CD4-positive, alpha-beta T cell (primary cell): Measurements from ENCODE around the gene IL6R. TPM values are rescaled to one million over a fixed set of nuclear protein-coding genes. Genes with fewer than 3 reads are reported as not detected.

Source experiments
- ATAC-seq: fragments of 200-7000 bp; cut with Tn5 transposase; one replicate; pipeline ENCODE4 v1.10.0; 2022; ENCODE audit warnings: mild to moderate bottlenecking; ENCODE audit not compliant: poor library complexity
- CTCF ChIA-PET: fragments of 350-600 bp; sonication (Branson Sonifier 250); formaldehyde crosslinking; loops from one replicate; lab custom pipeline; 2021; ENCODE audit warnings: antibody characterized with exemption, inconsistent platforms; lab: Charles Lee
- POLR2A ChIA-PET: fragments of 350-600 bp; sonication (Branson Sonifier 250); formaldehyde crosslinking; loops from one replicate; lab custom pipeline; 2021; ENCODE audit warnings: antibody characterized with exemption, inconsistent platforms; lab: Charles Lee
- DNase-seq, 14 experiments: peaks; one replicate each; pipeline ENCODE4 v3.0.0-alpha.2; 2013 to 2020; ENCODE audit warnings: mixed read lengths in 2 of 14
- H3K27ac ChIP-seq, 2 donors: one replicate each; pipeline versions ENCODE4 v1.5.1 to v1.7.0; 2013; ENCODE audit warnings: low read length in 2 of 2, low read depth in 1 of 2, mild to moderate bottlenecking in 1 of 2
- H3K27me3 ChIP-seq, 2 experiments: 1 replicate in 1 of 2; 2 replicates in 1 of 2; pipeline versions ENCODE4 v1.6.1 to v1.7.0; 2013; ENCODE audit warnings: low read length in 2 of 2, control low read depth in 1 of 2, mild to moderate bottlenecking in 1 of 2, moderate library complexity in 1 of 2; ENCODE audit not compliant: insufficient read depth in 2 of 2, control insufficient read depth in 1 of 2
- H3K36me3 ChIP-seq: one replicate; pipeline ENCODE4 v1.6.1; 2013; ENCODE audit warnings: low read length, control low read depth; ENCODE audit not compliant: insufficient read depth
- H3K4me1 ChIP-seq: one replicate; pipeline ENCODE4 v1.6.1; 2013; ENCODE audit warnings: low read length, control low read depth; ENCODE audit not compliant: insufficient read depth
- H3K4me3 ChIP-seq: one replicate; pipeline ENCODE4 v1.5.1; 2013; ENCODE audit warnings: mild to moderate bottlenecking, low read length, moderate library complexity
- H3K9me3 ChIP-seq, 2 experiments: 1 replicate in 1 of 2; 2 replicates in 1 of 2; pipeline versions ENCODE4 v1.6.1 to v1.7.0; 2013; ENCODE audit warnings: low read length in 2 of 2, mild to moderate bottlenecking in 2 of 2, control low read depth in 1 of 2, moderate library complexity in 1 of 2; ENCODE audit not compliant: control insufficient read depth in 1 of 2, insufficient read depth in 1 of 2
- H3K27ac Mint-ChIP-seq: one replicate; pipeline ENCODE4 v1.8.0; 2020; ENCODE audit warnings: mixed read lengths
- H3K27me3 Mint-ChIP-seq: one replicate; pipeline ENCODE4 v1.8.0; 2021; ENCODE audit warnings: mixed read lengths
- H3K36me3 Mint-ChIP-seq: one replicate; pipeline ENCODE4 v1.8.0; 2021; ENCODE audit warnings: low read depth, mixed read lengths
- H3K4me1 Mint-ChIP-seq: one replicate; pipeline ENCODE4 v1.8.0; 2021; ENCODE audit warnings: low read depth, mixed read lengths
- H3K4me3 Mint-ChIP-seq: one replicate; pipeline ENCODE4 v1.8.0; 2020; ENCODE audit warnings: mild to moderate bottlenecking, mixed read lengths
- H3K9me3 Mint-ChIP-seq: one replicate; pipeline ENCODE4 v1.8.0; 2020; ENCODE audit warnings: mixed read lengths
- intact Hi-C, 2 experiments: fragments of 100-400 bp; cut with DNase I in 1 of 2; cut with micrococcal nuclease in 1 of 2; formaldehyde crosslinking; loops; one replicate each; pipeline versions ENCODE4 v1.15.1 to v1.9.0; 2023 to 2025; cut with DNase I, micrococcal nuclease
- total RNA-seq, 174 experiments: library from RNA in 2 of 174; stranded (reverse) in 2 of 174; gene quantifications; one replicate each; pipeline ENCODE4 v1.2.3 and lab custom pipeline; 2021 to 2026
- TF ChIP-seq, protein P1 (sequence below): fragments of 200-600 bp; IDR thresholded peaks from one replicate; pipeline ENCODE4 v1.8.0; 2022; ENCODE audit warnings: antibody characterized with exemption, mild to moderate bottlenecking

The IL6R gene
- total RNA-seq, 2 experiments from 2014 or later, result 31.7 to 35.0 TPM

DNA sequence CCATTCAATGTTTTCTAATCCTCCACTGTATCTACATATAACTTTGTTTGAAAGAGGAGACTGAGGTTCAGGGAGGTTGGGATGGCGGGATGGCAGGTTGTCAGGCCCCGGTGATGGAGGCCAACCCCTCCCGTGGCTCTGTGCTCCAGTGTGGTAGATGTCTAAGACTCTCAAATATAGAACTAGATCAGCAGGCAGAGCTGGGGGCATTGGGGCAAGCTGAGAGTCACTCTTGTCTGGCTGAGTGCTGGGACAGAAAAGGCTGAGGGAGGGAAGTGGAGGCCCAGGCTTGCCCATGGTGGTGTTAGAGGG, 1.7 kb downstream of the IL6R start:
- H3K9me3 ChIP-seq, result no peaks in the 10 kb centered on the region
- peak overlapping the region; percentile 96 for H3K4me3 Mint-ChIP-seq
- ATAC-seq, result no peak
- H3K4me3 ChIP-seq, result peak overlapping the region; percentile 89
- no peaks in the 10 kb centered on the region for H3K27me3 Mint-ChIP-seq
- H3K27me3 ChIP-seq, result no peaks in the 10 kb centered on the region
- H3K36me3 ChIP-seq, result peaks cover 14% of the 10 kb centered on the region
- TF ChIP-seq, protein P1, sequence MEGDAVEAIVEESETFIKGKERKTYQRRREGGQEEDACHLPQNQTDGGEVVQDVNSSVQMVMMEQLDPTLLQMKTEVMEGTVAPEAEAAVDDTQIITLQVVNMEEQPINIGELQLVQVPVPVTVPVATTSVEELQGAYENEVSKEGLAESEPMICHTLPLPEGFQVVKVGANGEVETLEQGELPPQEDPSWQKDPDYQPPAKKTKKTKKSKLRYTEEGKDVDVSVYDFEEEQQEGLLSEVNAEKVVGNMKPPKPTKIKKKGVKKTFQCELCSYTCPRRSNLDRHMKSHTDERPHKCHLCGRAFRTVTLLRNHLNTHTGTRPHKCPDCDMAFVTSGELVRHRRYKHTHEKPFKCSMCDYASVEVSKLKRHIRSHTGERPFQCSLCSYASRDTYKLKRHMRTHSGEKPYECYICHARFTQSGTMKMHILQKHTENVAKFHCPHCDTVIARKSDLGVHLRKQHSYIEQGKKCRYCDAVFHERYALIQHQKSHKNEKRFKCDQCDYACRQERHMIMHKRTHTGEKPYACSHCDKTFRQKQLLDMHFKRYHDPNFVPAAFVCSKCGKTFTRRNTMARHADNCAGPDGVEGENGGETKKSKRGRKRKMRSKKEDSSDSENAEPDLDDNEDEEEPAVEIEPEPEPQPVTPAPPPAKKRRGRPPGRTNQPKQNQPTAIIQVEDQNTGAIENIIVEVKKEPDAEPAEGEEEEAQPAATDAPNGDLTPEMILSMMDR, result no peak
- no peak for DNase-seq
- intact Hi-C loops, result loop anchor here (2.0 to 10.0 kb wide), 7 partner anchors 34 to 678 kb away; partner anchors contain the start of genes EFNA4 (in 1 of the 2) and UBE2Q1 (in 1 of the 2)
- CTCF ChIA-PET, result interaction anchor here (1.2 to 2.2 kb wide), 5 partner anchors 8 to 90 kb away, joined by 3 to 7 read pairs (median 5); no protein-coding TSS in a partner anchor
- POLR2A ChIA-PET, result interaction anchor here (0.8 to 9.1 kb wide), 18 partner anchors 11 to 530 kb away, joined by 3 to 178 read pairs (median 6); partner anchors contain the start of gene PMVK
- H3K9me3 Mint-ChIP-seq, result no peaks in the 10 kb centered on the region
- peaks cover 50% of the 10 kb centered on the region for H3K36me3 Mint-ChIP-seq
- peak overlapping the region; percentile 88 for H3K27ac Mint-ChIP-seq
- peaks cover 88% of the 10 kb centered on the region for H3K4me1 Mint-ChIP-seq
- peaks cover 92% of the 10 kb centered on the region for H3K4me1 ChIP-seq
- peak overlapping the region; percentile 79 to 92 for H3K27ac ChIP-seq

DNA sequence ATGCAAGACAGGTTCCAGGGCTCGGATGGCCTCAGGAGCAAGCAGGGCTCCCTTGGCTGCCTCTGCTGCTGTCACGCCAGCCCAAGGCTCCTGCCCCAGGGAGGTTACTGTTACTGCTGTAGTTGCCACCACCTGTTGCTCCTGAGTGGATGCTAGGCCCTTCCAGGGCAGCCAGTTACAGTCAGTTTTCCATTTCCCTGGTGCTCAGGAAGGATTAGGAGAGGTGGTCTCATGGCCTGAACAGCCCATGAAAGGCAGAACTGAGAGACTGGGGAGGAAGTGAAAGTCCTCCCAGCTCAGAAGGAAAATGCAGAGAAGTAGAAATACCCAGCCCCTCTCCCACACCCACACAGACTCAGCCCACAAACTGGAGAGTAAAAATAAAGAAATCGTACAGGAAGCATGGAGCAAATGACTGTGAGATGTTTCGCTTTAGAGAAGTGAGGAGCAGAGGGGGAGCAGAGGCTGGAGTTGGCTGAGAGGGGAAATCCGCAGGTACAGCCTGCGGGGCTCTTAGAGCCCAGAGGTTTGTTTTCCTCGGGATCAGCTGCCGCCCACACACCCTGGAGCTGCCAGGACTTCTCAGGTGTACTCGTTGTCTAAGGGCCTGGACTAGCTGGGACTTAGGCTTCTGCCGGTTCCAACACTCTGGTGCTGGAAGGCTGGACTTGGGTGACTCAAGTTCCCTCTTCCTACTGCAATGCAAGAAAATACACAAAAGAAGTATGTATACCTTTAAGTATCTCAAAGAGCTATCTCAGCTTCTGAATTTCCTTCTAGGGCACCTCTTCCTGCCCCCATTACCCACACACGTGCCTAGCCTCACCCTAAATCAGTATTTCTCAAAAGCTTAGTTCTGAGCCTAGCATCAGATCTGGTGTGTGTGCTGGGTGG, 2.3 kb downstream of the IL6R start:
- POLR2A ChIA-PET, result interaction anchor here (0.6 to 9.1 kb wide), 28 partner anchors 11 to 529 kb away, joined by 3 to 178 read pairs (median 4); partner anchors contain the start of genes ATP8B2 and PMVK
- H3K27me3 ChIP-seq, result no peaks in the 10 kb centered on the region
- peak overlapping the region; percentile 89 for H3K4me3 ChIP-seq
- Mint-ChIP-seq H3K27ac (peak overlapping the region; percentile 88), H3K4me3 (peak overlapping the region; percentile 96), H3K27me3 (no peaks in the 10 kb centered on the region), H3K9me3 (no peaks in the 10 kb centered on the region), H3K4me1 (peaks cover 83% of the 10 kb centered on the region), H3K36me3 (peaks cover 51% of the 10 kb centered on the region)
- CTCF ChIA-PET, result interaction anchor here (0.9 to 1.8 kb wide), 5 partner anchors 9 to 91 kb away, joined by 3 to 5 read pairs (median 3); no protein-coding TSS in a partner anchor
- H3K9me3 ChIP-seq, result no peaks in the 10 kb centered on the region
- peaks cover 92% of the 10 kb centered on the region for H3K4me1 ChIP-seq
- H3K27ac ChIP-seq, result peak overlapping the region; percentile 79 to 92
- intact Hi-C loops, result loop anchor here (2.0 to 10.0 kb wide), 7 partner anchors 33 to 677 kb away; partner anchors contain the start of genes EFNA4 (in 1 of the 2) and UBE2Q1 (in 1 of the 2)
- H3K36me3 ChIP-seq, result peaks cover 14% of the 10 kb centered on the region
- DNase-seq (peak in 4 of 14 experiments; percentile 47 to 72 (median 62)), ATAC-seq (peak; percentile 19)
- TF ChIP-seq, protein P1, result no peak

DNA sequence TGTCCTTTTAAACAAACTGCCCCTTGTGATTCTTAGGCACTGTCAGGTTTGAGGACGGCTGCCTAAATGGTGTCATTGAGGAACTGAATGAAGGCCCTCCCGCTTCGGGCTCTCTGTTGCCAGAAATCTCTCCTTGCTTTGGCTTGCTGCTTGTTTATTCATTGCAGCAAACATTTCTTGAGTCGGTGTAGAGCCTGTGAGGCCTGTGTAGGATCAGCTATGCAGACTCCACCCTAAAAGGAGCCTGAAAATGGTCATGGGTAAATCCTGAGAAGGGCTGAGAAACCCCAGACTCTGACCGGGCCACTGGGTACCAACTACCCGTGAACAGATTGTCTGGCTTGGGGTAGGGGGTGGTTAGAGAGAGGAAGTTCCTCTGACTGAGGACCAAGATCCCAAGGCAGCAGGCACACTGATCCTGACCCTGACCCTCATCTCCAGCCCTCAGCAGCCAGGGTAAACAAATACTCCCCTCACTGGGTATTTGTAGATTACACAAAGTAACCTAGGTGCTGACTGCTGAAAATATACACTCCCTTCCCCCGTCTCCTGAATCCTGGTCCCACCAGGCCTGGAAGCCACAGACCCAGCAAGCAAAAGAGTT, 3.1 kb downstream of the IL6R start:
- intact Hi-C loops, result loop anchor here (5.0 to 10.0 kb wide), 4 partner anchors 34 to 677 kb away; partner anchors contain the start of genes EFNA4 (in 1 of the 2) and UBE2Q1 (in 1 of the 2)
- Mint-ChIP-seq H3K9me3 (no peaks in the 10 kb centered on the region), H3K4me1 (peaks cover 81% of the 10 kb centered on the region), H3K27me3 (no peaks in the 10 kb centered on the region), H3K27ac (peak overlapping the region; percentile 88), H3K36me3 (peaks cover 56% of the 10 kb centered on the region), H3K4me3 (peak overlapping the region; percentile 96)
- CTCF ChIA-PET, result interaction anchor here (0.9 to 2.1 kb wide), 3 partner anchors 63 to 73 kb away, joined by 3 to 6 read pairs (median 4); no protein-coding TSS in a partner anchor
- ATAC-seq (no peak), DNase-seq (no peak)
- Histone ChIP-seq H3K36me3 (peaks cover 14% of the 10 kb centered on the region), H3K27me3 (no peaks in the 10 kb centered on the region), H3K9me3 (no peaks in the 10 kb centered on the region), H3K4me3 (peak overlapping the region; percentile 89), H3K4me1 (peaks cover 87% of the 10 kb centered on the region), H3K27ac (peak overlapping the region; percentile 79 to 92)
- TF ChIP-seq, protein P1, result no peak
- POLR2A ChIA-PET, result interaction anchor here (0.6 to 9.1 kb wide), 23 partner anchors 10 to 528 kb away, joined by 3 to 178 read pairs (median 4); partner anchors contain the start of genes ATP8B2 and PMVK
